Subcutaneous adipose tissue (tissue), 4 donors: ENCODE results near the gene THAP5. TPM values are rescaled to one million over a fixed set of nuclear protein-coding genes. Genes with fewer than 3 reads are reported as not detected.

Experiments
- total RNA-seq, 4 donors: library from RNA; depleted of rRNA; stranded (reverse); fragments of >200 nt; gene quantifications; one replicate each; pipeline ENCODE4 v1.1.0, GENCODE V29; 2016
- TF ChIP-seq, protein P1 (sequence below): fragments of 450-650 bp; IDR thresholded peaks from one replicate; pipeline ENCODE4 v1.5.1; 2016; ENCODE audit warnings: low read depth, mild to moderate bottlenecking, control low read depth, antibody characterized with exemption, moderate library complexity

Gene THAP5
- total RNA-seq, 4 donors from 2014 or later = 17.3 to 29.3 (median 21.3) TPM

DNA sequence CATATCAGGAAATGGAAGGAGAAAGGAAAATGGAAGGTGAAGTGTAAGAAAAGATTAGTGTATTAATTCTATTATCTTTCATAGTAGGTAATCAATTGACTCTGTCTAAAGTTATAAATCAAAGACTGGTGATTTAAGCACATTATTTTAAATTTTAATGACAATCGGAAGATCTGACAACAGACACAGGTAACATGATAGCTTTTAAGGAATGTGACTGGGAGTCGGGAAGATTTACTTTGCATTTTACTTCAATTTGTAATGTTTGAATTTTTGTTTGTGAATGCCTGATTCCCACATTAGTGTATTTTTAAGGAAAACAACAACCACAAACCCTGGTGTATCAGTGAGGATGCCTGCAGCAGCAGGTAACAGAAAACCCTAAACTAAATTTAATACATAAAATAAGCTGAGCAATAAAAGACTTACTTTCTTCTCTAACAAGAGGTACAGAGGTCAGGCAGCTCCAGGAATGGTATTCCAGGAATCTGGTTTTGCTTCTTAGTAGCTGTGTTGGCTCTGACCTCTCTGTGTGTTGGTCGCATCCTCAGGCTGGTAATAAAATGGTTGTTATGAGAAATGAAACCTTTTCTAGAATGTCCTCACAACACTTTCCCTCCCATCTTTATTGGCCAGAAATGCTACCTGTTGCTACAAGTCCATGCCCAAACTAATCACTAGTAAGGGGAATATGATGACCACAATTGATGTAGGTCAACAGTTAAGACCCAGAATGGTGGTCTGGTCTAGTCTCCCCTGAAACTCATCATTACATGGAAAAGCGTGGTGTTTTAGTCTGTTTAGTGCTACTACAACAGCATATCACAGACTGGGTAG, 12.4 kb upstream of the THAP5 start:
- TF ChIP-seq, protein P1, sequence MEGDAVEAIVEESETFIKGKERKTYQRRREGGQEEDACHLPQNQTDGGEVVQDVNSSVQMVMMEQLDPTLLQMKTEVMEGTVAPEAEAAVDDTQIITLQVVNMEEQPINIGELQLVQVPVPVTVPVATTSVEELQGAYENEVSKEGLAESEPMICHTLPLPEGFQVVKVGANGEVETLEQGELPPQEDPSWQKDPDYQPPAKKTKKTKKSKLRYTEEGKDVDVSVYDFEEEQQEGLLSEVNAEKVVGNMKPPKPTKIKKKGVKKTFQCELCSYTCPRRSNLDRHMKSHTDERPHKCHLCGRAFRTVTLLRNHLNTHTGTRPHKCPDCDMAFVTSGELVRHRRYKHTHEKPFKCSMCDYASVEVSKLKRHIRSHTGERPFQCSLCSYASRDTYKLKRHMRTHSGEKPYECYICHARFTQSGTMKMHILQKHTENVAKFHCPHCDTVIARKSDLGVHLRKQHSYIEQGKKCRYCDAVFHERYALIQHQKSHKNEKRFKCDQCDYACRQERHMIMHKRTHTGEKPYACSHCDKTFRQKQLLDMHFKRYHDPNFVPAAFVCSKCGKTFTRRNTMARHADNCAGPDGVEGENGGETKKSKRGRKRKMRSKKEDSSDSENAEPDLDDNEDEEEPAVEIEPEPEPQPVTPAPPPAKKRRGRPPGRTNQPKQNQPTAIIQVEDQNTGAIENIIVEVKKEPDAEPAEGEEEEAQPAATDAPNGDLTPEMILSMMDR = no peak

DNA sequence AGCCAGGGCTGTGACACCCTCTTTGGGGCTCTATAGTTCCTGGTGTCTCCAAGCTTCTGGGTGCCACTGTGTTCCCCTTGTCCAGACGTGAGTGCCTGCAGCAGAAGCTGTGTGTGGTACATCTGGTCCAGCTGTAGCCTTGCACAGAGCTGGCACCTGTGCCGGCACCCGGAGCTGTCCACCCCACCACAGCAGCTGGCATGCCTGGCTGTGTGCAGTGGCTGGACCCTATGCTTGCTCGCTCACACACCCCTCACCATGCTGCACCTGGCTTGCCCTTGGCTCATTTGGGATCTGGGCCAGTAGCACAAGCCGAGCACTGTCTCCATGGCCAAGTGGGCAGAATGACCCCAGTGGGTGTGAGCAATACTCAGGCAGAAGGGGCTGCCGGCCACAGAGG, 10.8 kb upstream of the THAP5 start:
- TF ChIP-seq, protein P1 = no peak

DNA sequence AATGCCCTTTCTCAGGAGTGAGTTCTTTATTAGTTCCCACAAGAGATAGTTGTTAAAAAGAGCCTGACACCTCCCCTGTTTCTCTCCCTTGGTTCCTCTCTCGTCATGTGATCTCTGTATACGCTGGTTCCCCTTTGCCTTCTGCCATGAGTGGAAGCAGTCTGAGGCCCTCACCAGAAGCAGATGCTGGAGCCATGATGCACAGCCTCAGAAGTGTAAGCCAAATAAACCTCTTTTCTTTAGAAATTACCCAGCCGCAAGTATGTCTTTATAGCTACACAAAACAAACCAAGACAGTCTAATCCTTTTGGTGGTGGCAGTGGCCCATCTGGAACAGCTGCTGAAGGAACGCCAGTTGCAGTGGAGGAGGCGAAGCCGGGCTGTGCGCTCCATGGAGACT, 9.4 kb upstream of the THAP5 start:
- TF ChIP-seq, protein P1 = no peak

DNA sequence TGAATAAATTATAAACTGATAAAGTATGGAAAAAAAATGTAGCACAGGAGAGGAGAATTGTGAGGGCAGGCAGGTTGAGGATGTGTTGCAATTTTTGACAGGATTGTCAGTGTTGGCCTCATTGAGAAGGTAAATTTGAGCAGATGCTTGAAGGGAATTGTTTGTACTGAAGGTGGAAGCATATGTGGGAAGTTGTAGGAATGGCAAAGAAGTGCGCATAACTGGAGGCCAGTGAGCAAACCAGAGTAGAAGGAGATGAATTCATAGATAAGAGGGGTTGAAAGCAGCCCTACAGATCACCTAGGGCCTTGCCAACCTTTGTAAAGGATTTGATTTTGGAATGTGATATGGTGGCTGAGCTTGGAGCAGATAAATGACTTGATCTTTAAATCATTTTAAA, 6.6 kb upstream of the THAP5 start:
- TF ChIP-seq, protein P1 = no peak

DNA sequence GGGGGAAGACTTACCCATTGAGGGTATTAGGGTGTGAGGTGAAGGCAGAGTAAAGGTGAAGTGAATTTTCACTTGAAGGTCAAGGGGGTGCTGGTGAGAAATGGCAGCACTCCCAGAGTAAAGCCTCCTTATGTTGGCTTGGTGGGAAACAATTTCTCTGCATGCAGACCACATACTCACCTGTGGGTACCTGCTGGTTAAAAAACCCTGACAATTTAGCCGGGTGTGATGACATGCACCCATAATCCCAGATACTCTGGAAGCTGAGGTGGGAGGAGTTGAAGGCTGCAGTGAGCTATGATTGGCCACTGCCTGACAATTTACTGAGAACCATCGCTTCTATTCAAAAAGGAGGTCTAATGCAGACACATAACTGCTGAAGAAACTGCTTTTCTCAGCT, 5.7 kb upstream of the THAP5 start:
- TF ChIP-seq, protein P1 = no peak

DNA sequence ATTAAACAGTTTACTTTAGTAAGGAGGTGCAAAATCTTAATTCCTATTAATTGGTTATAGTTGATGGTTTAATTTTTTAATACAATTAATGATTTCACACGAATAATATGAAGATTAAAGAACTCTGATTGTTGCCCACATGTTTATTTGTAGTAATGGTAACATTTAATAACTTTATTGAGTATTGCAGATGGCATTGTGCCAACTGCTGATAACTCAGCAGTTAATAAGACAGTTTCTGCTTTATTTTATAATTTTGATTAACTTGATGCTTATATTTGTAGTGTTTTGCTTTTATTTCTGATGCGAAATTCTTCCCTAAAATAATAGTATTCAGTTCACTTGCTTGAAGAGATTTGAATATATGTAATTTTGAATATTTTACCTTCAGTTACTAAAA, 3.0 kb upstream of the THAP5 start:
- TF ChIP-seq, protein P1 = no peak

DNA sequence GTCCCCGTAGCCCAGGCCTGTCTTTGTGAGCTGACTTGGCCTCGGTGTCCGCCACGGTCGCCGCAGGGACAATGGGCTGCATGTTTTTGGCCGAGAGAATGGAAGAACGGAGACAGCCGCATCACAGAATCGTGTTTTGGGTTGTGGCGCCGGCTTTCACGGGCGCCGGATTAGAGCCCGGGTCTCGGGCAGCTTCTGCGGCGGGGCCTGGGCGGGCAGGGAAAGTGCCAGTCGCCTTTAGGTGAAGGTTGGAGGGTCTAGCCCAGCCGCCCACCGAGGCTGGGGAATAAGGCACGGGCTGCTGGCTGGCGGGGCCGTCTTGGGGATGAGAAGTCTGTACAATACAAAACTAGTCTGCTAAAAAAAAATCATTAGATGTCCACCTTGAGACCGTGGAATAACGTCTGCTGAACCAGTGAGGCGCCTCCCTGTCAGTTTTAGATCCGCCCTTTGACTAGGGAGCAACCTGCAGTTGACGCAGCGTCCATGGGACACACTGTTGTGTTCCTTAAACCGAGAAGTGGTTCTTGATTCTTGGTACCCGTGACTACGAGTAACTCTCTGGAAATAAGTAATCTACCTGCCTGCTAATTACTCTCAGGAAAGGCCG, 745 bp upstream of the THAP5 start:
- TF ChIP-seq, protein P1 = no peak
